H1 (cell line): ENCODE measurements around the gene ZAP70. TPM values are rescaled to one million over a fixed set of nuclear protein-coding genes. Genes with fewer than 3 reads are reported as not detected.
A peak's percentile ranks its signal among the peaks of the same experiment; 100 is the strongest.

Experiments
- CTCF ChIA-PET: fragments of 300-600 bp; sonication (Branson Sonifier 250); formaldehyde crosslinking; loops from one replicate; lab custom pipeline; 2021; ENCODE audit not compliant: partially characterized antibody; lab: Charles Lee
- POLR2A ChIA-PET: fragments of 300-600 bp; sonication (Branson Sonifier 250); formaldehyde crosslinking; loops from one replicate; lab custom pipeline; 2021; ENCODE audit warnings: inconsistent platforms; ENCODE audit not compliant: partially characterized antibody; lab: Charles Lee
- DNase-seq, 2 experiments: peaks; one replicate each; pipeline versions ENCODE4 v3.0.0 to v3.0.0-alpha.2; 2010 to 2022; ENCODE audit warnings: low spot score in 2 of 2, low read depth in 1 of 2, mixed read lengths in 1 of 2
- FAIRE-seq: peaks from 2 replicates; lab custom pipeline; 2011; peaks lifted over from hg19 to GRCh38; lab: Jason Lieb, UNC
- H2AFZ ChIP-seq: 2 replicates; pipeline ENCODE4 v1.8.1; 2012; ENCODE audit warnings: low read length, inconsistent platforms
- H2AK5ac ChIP-seq: 2 replicates; pipeline ENCODE4 v1.6.1; 2013; ENCODE audit warnings: low read depth, low read length
- H2BK120ac ChIP-seq: replicated peaks from 2 replicates; pipeline ENCODE3; 2013; ENCODE audit warnings: low read depth, low read length, inconsistent platforms
- H2BK12ac ChIP-seq: 2 replicates; pipeline ENCODE4 v1.6.1; 2013; ENCODE audit warnings: low read depth, low read length
- H2BK15ac ChIP-seq: 2 replicates; pipeline ENCODE4 v1.6.1; 2013; ENCODE audit warnings: low read length
- H2BK20ac ChIP-seq: 2 replicates; pipeline ENCODE4 v1.6.1; 2013; ENCODE audit warnings: low read length
- H2BK5ac ChIP-seq: 2 replicates; pipeline ENCODE4 v1.6.1; 2013; ENCODE audit warnings: low read depth, low read length
- H3K14ac ChIP-seq: 2 replicates; pipeline ENCODE4 v1.6.1; 2013; ENCODE audit warnings: inconsistent platforms; ENCODE audit not compliant: insufficient read length
- H3K18ac ChIP-seq: 2 replicates; pipeline ENCODE4 v1.6.1; 2013; ENCODE audit warnings: low read length; ENCODE audit errors: extremely low read depth
- H3K23ac ChIP-seq: 2 replicates; pipeline ENCODE4 v1.6.1; 2013; ENCODE audit warnings: inconsistent platforms; ENCODE audit not compliant: insufficient read length
- H3K23me2 ChIP-seq: 2 replicates; pipeline ENCODE4 v1.6.1; 2013; ENCODE audit warnings: low read depth, low read length
- H3K27ac ChIP-seq: 2 replicates; pipeline ENCODE4 v1.6.1; 2011; ENCODE audit warnings: low read depth, low read length, inconsistent platforms
- H3K27me3 ChIP-seq, 4 experiments: replicated peaks in 1 of 4; 1 replicate in 1 of 4; 2 replicates in 3 of 4; pipeline versions ENCODE4 v1.6.1 to v1.8.1; 2011 to 2013; ENCODE audit warnings: low read length in 3 of 4, mild to moderate bottlenecking in 3 of 4, inconsistent platforms in 2 of 4, mixed read lengths in 2 of 4, moderate library complexity in 1 of 4; ENCODE audit not compliant: control insufficient read depth in 3 of 4, insufficient read depth in 3 of 4; ENCODE audit errors: extremely low read depth in 1 of 4
- H3K36me3 ChIP-seq, 4 experiments: 2 replicates each; pipeline versions ENCODE4 v1.6.1 to v1.8.1; 2011 to 2013; ENCODE audit warnings: mild to moderate bottlenecking in 4 of 4, low read length in 3 of 4, moderate library complexity in 2 of 4, control low read depth in 1 of 4, inconsistent platforms in 1 of 4; ENCODE audit not compliant: insufficient read depth in 4 of 4, control insufficient read depth in 2 of 4
- H3K4ac ChIP-seq: replicated peaks from 2 replicates; pipeline ENCODE3; 2013; ENCODE audit warnings: low read length, low read depth, mixed read lengths, inconsistent platforms; ENCODE audit not compliant: insufficient read length
- H3K4me1 ChIP-seq, 4 experiments: replicated peaks in 1 of 4; 1 replicate in 1 of 4; 2 replicates in 3 of 4; pipeline versions ENCODE4 v1.6.1 to v1.8.1; 2011 to 2013; ENCODE audit warnings: low read length in 3 of 4, inconsistent platforms in 2 of 4, mixed read lengths in 1 of 4; ENCODE audit not compliant: insufficient read depth in 4 of 4, control insufficient read depth in 3 of 4
- H3K4me2 ChIP-seq, 2 experiments: 2 replicates each; pipeline versions ENCODE4 v1.6.1 to v1.8.1; 2011 to 2013; ENCODE audit warnings: low read depth in 2 of 2, low read length in 2 of 2, control low read depth in 1 of 2, inconsistent platforms in 1 of 2, mild to moderate bottlenecking in 1 of 2; ENCODE audit not compliant: insufficient read depth in 1 of 2
- H3K4me3 ChIP-seq, 4 experiments: fragments of 200-600, 300-600 bp in 1 of 4; sonication (generic), shearing (Covaris generic), sonication (Bioruptor Twin) in 1 of 4; 2 replicates each; pipeline versions ENCODE4 v1.5.1 to v1.8.1; 2011 to 2016; ENCODE audit warnings: low read length in 4 of 4, low read depth in 3 of 4, control low read depth in 2 of 4, inconsistent platforms in 2 of 4, mild to moderate bottlenecking in 2 of 4, mixed read lengths in 1 of 4, moderate library complexity in 1 of 4; ENCODE audit not compliant: insufficient read depth in 2 of 4; ENCODE audit errors: extremely low read depth in 1 of 4
- H3K56ac ChIP-seq: replicated peaks from 2 replicates; pipeline ENCODE3; 2013; ENCODE audit warnings: low read depth, mild to moderate bottlenecking, mixed read lengths, low read length, inconsistent platforms; ENCODE audit not compliant: insufficient read length
- H3K79me1 ChIP-seq: 2 replicates; pipeline ENCODE4 v1.6.1; 2013; ENCODE audit warnings: low read depth, low read length, control low read depth
- H3K79me2 ChIP-seq, 2 experiments: 2 replicates each; pipeline versions ENCODE4 v1.6.1 to v1.8.1; 2012 to 2013; ENCODE audit warnings: low read length in 2 of 2, mild to moderate bottlenecking in 2 of 2, inconsistent platforms in 1 of 2; ENCODE audit not compliant: insufficient read depth in 2 of 2, control insufficient read depth in 1 of 2
- H3K9ac ChIP-seq, 4 experiments: replicated peaks in 1 of 4; 1 replicate in 1 of 4; 2 replicates in 3 of 4; pipeline versions ENCODE4 v1.6.1 to v1.8.1; 2011 to 2013; ENCODE audit warnings: low read depth in 3 of 4, low read length in 3 of 4, control low read depth in 2 of 4, mild to moderate bottlenecking in 2 of 4, moderate library complexity in 2 of 4, inconsistent platforms in 1 of 4; ENCODE audit errors: extremely low read depth in 1 of 4
- H3K9me3 ChIP-seq, 2 experiments: 2 replicates each; pipeline versions ENCODE4 v1.6.1 to v1.8.1; 2012 to 2013; ENCODE audit warnings: mild to moderate bottlenecking in 2 of 2, moderate library complexity in 2 of 2, control low read depth in 1 of 2, inconsistent platforms in 1 of 2, low read depth in 1 of 2, low read length in 1 of 2, mixed read lengths in 1 of 2; ENCODE audit not compliant: insufficient read depth in 2 of 2
- H4K20me1 ChIP-seq, 2 experiments: replicated peaks in 1 of 2; 2 replicates each; pipeline versions ENCODE3 to v1.8.1; 2011 to 2013; ENCODE audit warnings: inconsistent platforms in 2 of 2, low read length in 2 of 2, mild to moderate bottlenecking in 1 of 2; ENCODE audit not compliant: insufficient read depth in 2 of 2, control insufficient read depth in 1 of 2
- H4K5ac ChIP-seq: 2 replicates; pipeline ENCODE4 v1.6.1; 2013; ENCODE audit warnings: low read length, low read depth, mixed read lengths, inconsistent platforms; ENCODE audit not compliant: insufficient read length
- H4K8ac ChIP-seq: 2 replicates; pipeline ENCODE4 v1.8.0; 2013; ENCODE audit warnings: mild to moderate bottlenecking, moderate library complexity, low read length, inconsistent platforms; ENCODE audit not compliant: insufficient read depth; ENCODE audit errors: extremely low read depth
- H4K91ac ChIP-seq: replicated peaks from 2 replicates; pipeline ENCODE3; 2013; ENCODE audit warnings: low read length, mixed read lengths, inconsistent platforms; ENCODE audit not compliant: insufficient read length
- EP300 ChIP-seq, 2 experiments: IDR thresholded peaks; 1 replicate in 1 of 2; 2 replicates in 1 of 2; pipeline ENCODE4 v1.6.1; 2011 to 2012; ENCODE audit warnings: low read depth in 2 of 2, low read length in 2 of 2, mild to moderate bottlenecking in 2 of 2, borderline replicate concordance in 1 of 2, inconsistent platforms in 1 of 2, moderate library complexity in 1 of 2
- GTF2F1 ChIP-seq: IDR thresholded peaks from 2 replicates; pipeline ENCODE4 v1.6.1; 2012; ENCODE audit warnings: low read depth, low read length, improper control_type of control experiment, borderline replicate concordance
- MAX ChIP-seq: IDR thresholded peaks from 2 replicates; pipeline ENCODE4 v1.6.1; 2012; ENCODE audit warnings: inconsistent platforms
- PHF8 ChIP-seq: fragments of 200-600 bp; sonication (generic); conservative IDR thresholded peaks from 2 replicates; pipeline ENCODE4 v1.7.1; 2012; ENCODE audit warnings: low read depth, mild to moderate bottlenecking, inconsistent platforms, low read length, moderate library complexity
- RBBP5 ChIP-seq: IDR thresholded peaks from 2 replicates; pipeline ENCODE4 v1.7.1; 2012; ENCODE audit warnings: low read depth, mild to moderate bottlenecking, inconsistent platforms, low read length, moderate library complexity, borderline replicate concordance
- WGBS, 2 experiments: shearing (Covaris generic) in 1 of 2; methylation state at CpG; one replicate each; pipeline versions ENCODE4 v1.1.6 to v1.1.7; 2013 to 2015; ENCODE audit warnings: low lambda C conversion rate in 2 of 2, mixed read lengths in 2 of 2, inconsistent platforms in 1 of 2, low coverage in 1 of 2, missing lambda C conversion rate in 1 of 2; ENCODE audit not compliant: insufficient replicate concordance in 2 of 2, insufficient coverage in 1 of 2, insufficient read length in 1 of 2; ENCODE audit errors: extremely low coverage in 1 of 2, missing lambda C conversion rate in 1 of 2; 5-methylcytosine and 5-hydroxymethylcytosine counted together
- polyA plus RNA-seq, 7 experiments: library from polyadenylated mRNA; depleted of rRNA in 3 of 7; stranded (reverse) in 5 of 7; unstranded in 2 of 7; fragments of >200 nt in 5 of 7; fragments of 200-250 nt in 2 of 7; gene quantifications; 1 replicate in 5 of 7; 2 replicates in 1 of 7; 4 replicates in 1 of 7; pipeline versions ENCODE4 v1.2.1 to v1.2.3, GENCODE V29; 2011 to 2013; ENCODE audit warnings: missing spikeins in 2 of 7, mixed read lengths in 2 of 7
- total RNA-seq: library from RNA; stranded (reverse); fragmentation: NEBNext Ultra II Directional; extraction: Animal tissue kit (Norgen Biotek cat#: 25700); gene quantifications from 2 replicates; pipeline ENCODE4 v1.2.1, GENCODE V29; 2021

The ZAP70 gene
- total and polyA plus RNA-seq, 2 of the 8 experiments (the other 6 are each of a cell fraction or from before 2014, with no cell fraction given): 0.15 TPM; not detected in 1

GRCh38 chr2:97663626-97663961 lies 49.8 kb upstream of the ZAP70 start:
- peak overlapping the region; percentile 94 to 95 for H3K4me2 ChIP-seq

More at GRCh38 chr2:97663626-97663961, 49.8 kb upstream of the ZAP70 start:
- Histone ChIP-seq H4K5ac (peak overlapping the region; percentile 91), H3K79me1 (peaks cover 8% of the 10 kb centered on the region), H2BK120ac (no peak overlapping the region), H3K9me3 (no peaks in the 10 kb centered on the region), H3K23me2 (peaks cover 7% of the 10 kb centered on the region), H3K79me2 (peaks cover 0 to 25% of the 10 kb centered on the region in 2 experiments; a peak in 2 of 4 replicates), H3K9ac (peak overlapping the region; percentile 48 to 94 (median 72); a peak in 6 of 7 replicates), H4K20me1 (peaks cover 0 to 10% of the 10 kb centered on the region in 2 experiments), H2BK12ac (no peak overlapping the region), H4K91ac (no peak overlapping the region), H3K56ac (peak overlapping the region; percentile 69), H2BK15ac (no peak overlapping the region), H4K8ac (no peak overlapping the region), H3K27ac (peak overlapping the region; percentile 87), H2AK5ac (no peak overlapping the region), H3K27me3 (no peaks in the 10 kb centered on the region), H3K14ac (no peak overlapping the region), H2BK20ac (no peak overlapping the region), H3K4me3 (peak overlapping the region; percentile 76 to 82 (median 79)), H2BK5ac (peak overlapping the region; percentile 16; the same call in 1 of the 2 replicates), H3K36me3 (peaks cover 0 to 5% (median 4%) of the 10 kb centered on the region in 4 experiments; a peak in 4 of 8 replicates), H2AFZ (no peak overlapping the region), H3K4me1 (peaks cover 0 to 9% (median 7%) of the 10 kb centered on the region in 4 experiments; a peak in 4 of 7 replicates), H3K18ac (no peak overlapping the region), H3K23ac (no peak overlapping the region), H3K4ac (no peak overlapping the region)
- DNase-seq (no peak), FAIRE-seq (no peak)
- TF ChIP-seq MAX (peak; percentile 4; the same call in 1 of the 2 replicates), PHF8 (peak; percentile 55), EP300 (IDR thresholded peaks at IDR 0.05; ENCODE audit: borderline replicate concordance in 1 of 2, low read depth in 2 of 2, low read length in 2 of 2) (no peak), GTF2F1 (no peak), RBBP5 (peak; percentile 53; the same call in 1 of the 2 replicates)
- POLR2A ChIA-PET: interaction anchor here (1.3 to 7.9 kb wide), 12 partner anchors 9 to 76 kb away, joined by 3 to 102 read pairs (median 4); partner anchors contain the start of gene COX5B
- CTCF ChIA-PET: interaction anchor here (0.9 to 8.2 kb wide), 12 partner anchors 9 to 1595 kb away, joined by 3 to 132 read pairs (median 12); partner anchors contain the start of gene COX5B
- no CpG with 5 or more reads among the region's 46 CpGs for WGBS, 2 experiments
